ENCODE measurements around the gene AOPEP. TPM values are rescaled to one million over a fixed set of nuclear protein-coding genes. Genes with fewer than 3 reads are reported as not detected.

AOPEP gene
- total RNA-seq, 1 donor from 2014 or later, result 16.6 TPM

DNA sequence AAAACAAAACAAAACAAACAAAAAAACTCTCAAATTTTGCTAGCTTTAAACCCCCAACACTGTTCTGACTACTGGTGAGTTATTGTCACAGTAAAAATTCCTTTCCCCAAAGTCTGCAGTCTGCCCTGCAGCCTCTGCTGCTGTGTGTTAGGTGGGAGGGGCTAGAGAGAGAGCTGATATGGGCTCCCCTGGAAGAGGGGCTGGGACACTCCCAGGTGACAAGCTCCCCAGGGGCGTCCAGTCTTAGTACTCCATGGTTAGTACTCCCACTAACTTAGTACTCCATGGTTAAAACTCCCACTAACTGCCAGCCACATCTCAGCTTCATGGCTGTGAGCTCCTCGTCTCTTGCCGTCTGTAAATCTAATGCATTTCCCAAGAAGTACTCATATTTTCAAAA, 399.2 kb downstream of the AOPEP start:
- no peaks in the 10 kb centered on the region for H3K27me3 ChIP-seq
- Mint-ChIP-seq H3K9me3 (no peaks in the 10 kb centered on the region), H3K4me1 (peaks cover 53% of the 10 kb centered on the region), H3K4me3 (no peak overlapping the region), H3K27ac (no peak overlapping the region), H3K36me3 (peaks cover 1% of the 10 kb centered on the region), H3K27me3 (ENCODE audit: insufficient read depth, low read depth) (peaks cover 5% of the 10 kb centered on the region)
- no peaks in the 10 kb centered on the region for H3K9me3 ChIP-seq (ENCODE audit: low read depth)
- H3K4me3 ChIP-seq, result no peak overlapping the region
- H3K4me2 ChIP-seq, result no peak overlapping the region
- H4K20me1 ChIP-seq (ENCODE audit: low read depth), result no peaks in the 10 kb centered on the region
- TF ChIP-seq, protein P1, sequence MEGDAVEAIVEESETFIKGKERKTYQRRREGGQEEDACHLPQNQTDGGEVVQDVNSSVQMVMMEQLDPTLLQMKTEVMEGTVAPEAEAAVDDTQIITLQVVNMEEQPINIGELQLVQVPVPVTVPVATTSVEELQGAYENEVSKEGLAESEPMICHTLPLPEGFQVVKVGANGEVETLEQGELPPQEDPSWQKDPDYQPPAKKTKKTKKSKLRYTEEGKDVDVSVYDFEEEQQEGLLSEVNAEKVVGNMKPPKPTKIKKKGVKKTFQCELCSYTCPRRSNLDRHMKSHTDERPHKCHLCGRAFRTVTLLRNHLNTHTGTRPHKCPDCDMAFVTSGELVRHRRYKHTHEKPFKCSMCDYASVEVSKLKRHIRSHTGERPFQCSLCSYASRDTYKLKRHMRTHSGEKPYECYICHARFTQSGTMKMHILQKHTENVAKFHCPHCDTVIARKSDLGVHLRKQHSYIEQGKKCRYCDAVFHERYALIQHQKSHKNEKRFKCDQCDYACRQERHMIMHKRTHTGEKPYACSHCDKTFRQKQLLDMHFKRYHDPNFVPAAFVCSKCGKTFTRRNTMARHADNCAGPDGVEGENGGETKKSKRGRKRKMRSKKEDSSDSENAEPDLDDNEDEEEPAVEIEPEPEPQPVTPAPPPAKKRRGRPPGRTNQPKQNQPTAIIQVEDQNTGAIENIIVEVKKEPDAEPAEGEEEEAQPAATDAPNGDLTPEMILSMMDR (IDR thresholded peaks at IDR 0.05), result no peak
- no peak for TF ChIP-seq EZH2 (IDR thresholded peaks at IDR 0.05)
- no peak for TF ChIP-seq EZH2phosphoT487 (IDR thresholded peaks at IDR 0.05)
- no peak for DNase-seq (ENCODE audit: low spot score)
- peaks cover 14% of the 10 kb centered on the region for H3F3A ChIP-seq (ENCODE audit: low read depth)
- H3K79me2 ChIP-seq (ENCODE audit: low read depth), result no peaks in the 10 kb centered on the region
- H3K36me3 ChIP-seq, result no peaks in the 10 kb centered on the region
- H3K4me1 ChIP-seq, result peaks cover 13% of the 10 kb centered on the region
- H2AFZ ChIP-seq (replicated peaks), result no peak overlapping the region
- H3K9ac ChIP-seq, result no peak overlapping the region
- no peak overlapping the region for H3K27ac ChIP-seq

DNA sequence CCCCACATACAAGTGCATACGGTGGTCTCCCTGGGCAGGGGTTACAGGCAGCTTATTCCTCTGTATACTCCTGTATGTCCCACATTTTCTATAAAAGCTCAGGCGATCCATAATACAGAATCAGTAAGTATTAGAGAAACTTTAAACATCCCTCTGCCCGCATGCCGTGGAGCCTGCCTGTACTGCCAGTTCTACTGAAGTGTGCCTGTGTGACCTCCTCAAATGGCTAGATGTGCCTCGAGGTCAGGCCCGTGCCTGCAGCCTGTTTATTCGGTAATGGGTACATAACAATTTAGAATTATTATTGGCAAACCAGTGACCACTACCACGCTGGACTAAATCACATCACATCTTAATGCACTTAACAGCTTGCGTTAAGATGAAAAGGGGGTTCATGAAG, 400.2 kb downstream of the AOPEP start:
- peaks cover 1% of the 10 kb centered on the region for H3K36me3 Mint-ChIP-seq
- peaks cover 13% of the 10 kb centered on the region for H3K4me1 ChIP-seq
- no peak overlapping the region for H3K27ac Mint-ChIP-seq
- H3K27ac ChIP-seq, result no peak overlapping the region
- no peaks in the 10 kb centered on the region for H4K20me1 ChIP-seq (ENCODE audit: low read depth)
- H3K4me2 ChIP-seq, result no peak overlapping the region
- H3F3A ChIP-seq (ENCODE audit: low read depth), result peaks cover 17% of the 10 kb centered on the region
- TF ChIP-seq, protein P1 (IDR thresholded peaks at IDR 0.05), result no peak
- TF ChIP-seq EZH2phosphoT487 (IDR thresholded peaks at IDR 0.05), result no peak
- TF ChIP-seq EZH2 (IDR thresholded peaks at IDR 0.05), result no peak
- no peak overlapping the region for H3K4me3 Mint-ChIP-seq
- peaks cover 5% of the 10 kb centered on the region for H3K27me3 Mint-ChIP-seq (ENCODE audit: insufficient read depth, low read depth)
- no peak overlapping the region for H2AFZ ChIP-seq (replicated peaks)
- no peaks in the 10 kb centered on the region for H3K9me3 Mint-ChIP-seq
- no peak for DNase-seq (ENCODE audit: low spot score)
- H3K4me1 Mint-ChIP-seq, result peaks cover 61% of the 10 kb centered on the region
- no peaks in the 10 kb centered on the region for H3K36me3 ChIP-seq
- H3K27me3 ChIP-seq, result no peaks in the 10 kb centered on the region
- H3K9ac ChIP-seq, result no peak overlapping the region
- H3K9me3 ChIP-seq (ENCODE audit: low read depth), result no peaks in the 10 kb centered on the region
- H3K79me2 ChIP-seq (ENCODE audit: low read depth), result no peaks in the 10 kb centered on the region
- H3K4me3 ChIP-seq, result no peak overlapping the region

DNA sequence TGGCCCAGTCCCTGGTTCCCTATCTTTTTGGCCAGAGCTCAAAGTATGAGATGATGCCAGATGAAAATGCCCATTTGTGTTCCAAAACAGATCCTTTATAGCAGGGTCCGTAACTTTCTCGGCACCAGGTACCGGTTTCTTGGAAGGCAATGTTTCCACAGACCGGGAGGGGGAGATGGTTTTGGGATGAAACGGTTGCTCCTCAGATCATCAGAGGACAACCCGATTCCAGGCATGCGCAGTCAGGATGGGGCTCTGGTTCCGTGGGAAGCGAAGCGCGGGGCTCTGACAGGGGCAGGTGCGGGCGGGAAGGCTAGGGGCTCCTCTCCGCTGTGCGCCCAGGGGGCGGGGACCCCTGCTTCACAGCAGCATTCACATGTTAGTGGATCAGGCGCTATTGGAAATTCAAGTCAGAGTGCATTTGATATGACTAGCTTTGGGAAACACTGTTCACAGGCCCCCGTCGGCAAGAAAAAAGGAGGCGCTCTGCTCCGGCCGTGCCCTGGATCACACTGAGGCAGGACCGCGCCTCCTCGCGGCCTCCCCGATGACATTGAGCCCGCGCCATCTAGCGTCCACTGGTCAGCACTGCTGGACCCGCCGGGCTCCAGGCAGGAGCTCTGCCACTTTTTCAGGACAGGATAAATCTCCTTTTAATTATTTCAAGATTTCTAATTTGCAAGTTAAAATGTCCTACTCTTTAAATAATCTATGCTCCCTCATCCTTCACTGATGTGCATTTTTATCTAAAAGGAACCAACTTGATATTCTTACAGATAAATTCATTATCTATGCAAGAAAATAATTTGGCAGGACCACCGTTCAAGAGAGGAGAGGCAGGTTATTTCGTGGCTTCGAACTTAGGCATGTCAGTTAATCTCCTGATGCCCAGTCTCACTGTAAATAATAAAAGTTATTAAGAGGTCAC, 401.0 kb downstream of the AOPEP start:
- peaks cover 13% of the 10 kb centered on the region for H3K4me1 ChIP-seq
- no peaks in the 10 kb centered on the region for H3K9me3 ChIP-seq (ENCODE audit: low read depth)
- no peaks in the 10 kb centered on the region for H3K27me3 ChIP-seq
- peak overlapping the region; percentile 77 for H3K4me2 ChIP-seq
- H4K20me1 ChIP-seq (ENCODE audit: low read depth), result no peaks in the 10 kb centered on the region
- H3K79me2 ChIP-seq (ENCODE audit: low read depth), result no peaks in the 10 kb centered on the region
- Mint-ChIP-seq H3K4me3 (peak overlapping the region; percentile 59), H3K27me3 (ENCODE audit: insufficient read depth, low read depth) (peaks cover 5% of the 10 kb centered on the region), H3K4me1 (peaks cover 69% of the 10 kb centered on the region), H3K27ac (no peak overlapping the region), H3K36me3 (peaks cover 1% of the 10 kb centered on the region), H3K9me3 (no peaks in the 10 kb centered on the region)
- no peak overlapping the region for H3K9ac ChIP-seq
- peak; percentile 92 for DNase-seq (ENCODE audit: low spot score)
- TF ChIP-seq EZH2phosphoT487 (IDR thresholded peaks at IDR 0.05), result no peak
- TF ChIP-seq, protein P1 (IDR thresholded peaks at IDR 0.05), result peak; percentile 96
- peaks cover 17% of the 10 kb centered on the region for H3F3A ChIP-seq (ENCODE audit: low read depth)
- peak overlapping the region; percentile 40 for H3K4me3 ChIP-seq
- H3K36me3 ChIP-seq, result no peaks in the 10 kb centered on the region
- H3K27ac ChIP-seq, result no peak overlapping the region
- H2AFZ ChIP-seq (replicated peaks), result peak overlapping the region; percentile 17
